ENCODE data around the gene ARHGDIB. TPM values are rescaled to one million over a fixed set of nuclear protein-coding genes. Genes with fewer than 3 reads are reported as not detected.

Gene ARHGDIB
- total and polyA plus RNA-seq, 2 donors (not counting 1 experiment from before 2014, with no cell fraction given) = 8.3 to 43.7 TPM

- Histone ChIP-seq H3K9ac (ENCODE audit: insufficient read depth, low read length) (no peak overlapping the region), H3K4me3 (replicated peaks in 1 of 4; ENCODE audit: control extremely low read depth in 1 of 4, insufficient read depth in 1 of 4, low read depth in 3 of 4, low read length in 4 of 4) (no peak overlapping the region), H3K4me1 (ENCODE audit: control insufficient read depth, extremely low read depth, insufficient read depth, low read length) (no peaks in the 10 kb centered on the region), H2AFZ (ENCODE audit: low read length) (no peak overlapping the region), H3K9me3 (ENCODE audit: control insufficient read depth, insufficient read depth, low read depth, low read length) (no peaks in the 10 kb centered on the region), H3K27ac (ENCODE audit: insufficient read depth, low read length) (no peak overlapping the region), H3K36me3 (ENCODE audit: control insufficient read depth, insufficient read depth, low read length) (no peaks in the 10 kb centered on the region), H3K27me3 (ENCODE audit: control insufficient read depth, insufficient read depth, low read length) (no peaks in the 10 kb centered on the region), H4K20me1 (ENCODE audit: control insufficient read depth, extremely low read depth, insufficient read depth, low read length) (no peaks in the 10 kb centered on the region), H3K4me2 (ENCODE audit: extremely low read depth, insufficient read depth, low read length) (no peak overlapping the region), H3K79me2 (ENCODE audit: control insufficient read depth, insufficient read depth, low read length) (no peaks in the 10 kb centered on the region)
- TF ChIP-seq CTCF (conservative IDR thresholded peaks at IDR 0.05 in 1 of 2, IDR thresholded peaks at IDR 0.05 in 1 of 2; ENCODE audit: low read depth in 1 of 2, low read length in 2 of 2) (no peak), EZH2 (IDR thresholded peaks at IDR 0.05; ENCODE audit: low read length, missing control alignments) (no peak)
- DNase-seq (ENCODE audit: low read depth in 2 of 2) = peak in 1 of 2 donors; percentile 31
Observed at GRCh38 chr12:14902465-14902864, 58.9 kb downstream of the ARHGDIB start.

GRCh38 chr12:14901228-14901562, 60.2 kb downstream of the ARHGDIB start:
- no peak overlapping the region for H3K27ac ChIP-seq (ENCODE audit: insufficient read depth, low read length)
- no peaks in the 10 kb centered on the region for H4K20me1 ChIP-seq (ENCODE audit: control insufficient read depth, extremely low read depth, insufficient read depth, low read length)
- H3K4me1 ChIP-seq (ENCODE audit: control insufficient read depth, extremely low read depth, insufficient read depth, low read length) = no peaks in the 10 kb centered on the region
- H3K4me3 ChIP-seq (replicated peaks in 1 of 4; ENCODE audit: control extremely low read depth in 1 of 4, insufficient read depth in 1 of 4, low read depth in 3 of 4, low read length in 4 of 4) = no peak overlapping the region
- no peak for DNase-seq (ENCODE audit: low read depth in 2 of 2)
- no peak overlapping the region for H3K4me2 ChIP-seq (ENCODE audit: extremely low read depth, insufficient read depth, low read length)
- no peaks in the 10 kb centered on the region for H3K27me3 ChIP-seq (ENCODE audit: control insufficient read depth, insufficient read depth, low read length)
- no peak overlapping the region for H2AFZ ChIP-seq (ENCODE audit: low read length)
- no peak overlapping the region for H3K9ac ChIP-seq (ENCODE audit: insufficient read depth, low read length)
- no peaks in the 10 kb centered on the region for H3K79me2 ChIP-seq (ENCODE audit: control insufficient read depth, insufficient read depth, low read length)
- H3K9me3 ChIP-seq (ENCODE audit: control insufficient read depth, insufficient read depth, low read depth, low read length) = no peaks in the 10 kb centered on the region
- TF ChIP-seq CTCF (conservative IDR thresholded peaks at IDR 0.05 in 1 of 2, IDR thresholded peaks at IDR 0.05 in 1 of 2; ENCODE audit: low read depth in 1 of 2, low read length in 2 of 2) = no peak
- TF ChIP-seq EZH2 (IDR thresholded peaks at IDR 0.05; ENCODE audit: low read length, missing control alignments) = no peak
- no peaks in the 10 kb centered on the region for H3K36me3 ChIP-seq (ENCODE audit: control insufficient read depth, insufficient read depth, low read length)

- Histone ChIP-seq H3K4me2 (ENCODE audit: extremely low read depth, insufficient read depth, low read length) (no peak overlapping the region), H3K4me3 (replicated peaks in 1 of 4; ENCODE audit: control extremely low read depth in 1 of 4, insufficient read depth in 1 of 4, low read depth in 3 of 4, low read length in 4 of 4) (no peak overlapping the region), H3K4me1 (ENCODE audit: control insufficient read depth, extremely low read depth, insufficient read depth, low read length) (no peaks in the 10 kb centered on the region), H2AFZ (ENCODE audit: low read length) (no peak overlapping the region), H3K27ac (ENCODE audit: insufficient read depth, low read length) (no peak overlapping the region), H3K9ac (ENCODE audit: insufficient read depth, low read length) (no peak overlapping the region), H3K27me3 (ENCODE audit: control insufficient read depth, insufficient read depth, low read length) (no peaks in the 10 kb centered on the region), H3K79me2 (ENCODE audit: control insufficient read depth, insufficient read depth, low read length) (no peaks in the 10 kb centered on the region), H3K36me3 (ENCODE audit: control insufficient read depth, insufficient read depth, low read length) (no peaks in the 10 kb centered on the region), H4K20me1 (ENCODE audit: control insufficient read depth, extremely low read depth, insufficient read depth, low read length) (no peaks in the 10 kb centered on the region), H3K9me3 (ENCODE audit: control insufficient read depth, insufficient read depth, low read depth, low read length) (no peaks in the 10 kb centered on the region)
- DNase-seq (ENCODE audit: low read depth in 2 of 2) = no peak
- TF ChIP-seq EZH2 (IDR thresholded peaks at IDR 0.05; ENCODE audit: low read length, missing control alignments) (no peak), CTCF (conservative IDR thresholded peaks at IDR 0.05 in 1 of 2, IDR thresholded peaks at IDR 0.05 in 1 of 2; ENCODE audit: low read depth in 1 of 2, low read length in 2 of 2) (no peak)
Observed at GRCh38 chr12:14900521-14901227, 60.7 kb downstream of the ARHGDIB start.

Measured in fibroblast of lung (primary cell).